Stimulated activated naive CD8-positive, alpha-beta T cell treated with anti-CD3 and anti-CD28 coated beads, Interleukin-15, Interleukin-2, amounts not matched to agents 100 ng/mL and 50 ng/mL, for 24 hours (primary cell): ENCODE data around the gene DHRSX.
"Not testable (repeated sequence)": the region's sequence is repeated elsewhere in the genome, so short reads cannot be mapped to it uniquely, and the experiment has no call there.

Source experiments
- H3K27ac Mint-ChIP-seq: one replicate; pipeline ENCODE4 v1.8.0; 2021; ENCODE audit warnings: mild to moderate bottlenecking, mixed read lengths
- H3K27me3 Mint-ChIP-seq: one replicate; pipeline ENCODE4 v1.8.0; 2021; ENCODE audit warnings: mixed read lengths
- H3K36me3 Mint-ChIP-seq: one replicate; pipeline ENCODE4 v1.8.0; 2021; ENCODE audit warnings: low read depth, mixed read lengths
- H3K4me1 Mint-ChIP-seq: one replicate; pipeline ENCODE4 v1.8.0; 2021; ENCODE audit warnings: low read depth, mixed read lengths
- H3K4me3 Mint-ChIP-seq: one replicate; pipeline ENCODE4 v1.8.0; 2021; ENCODE audit warnings: mild to moderate bottlenecking, mixed read lengths
- H3K9me3 Mint-ChIP-seq: one replicate; pipeline ENCODE4 v1.8.0; 2021; ENCODE audit warnings: mixed read lengths

DHRSX gene

DNA sequence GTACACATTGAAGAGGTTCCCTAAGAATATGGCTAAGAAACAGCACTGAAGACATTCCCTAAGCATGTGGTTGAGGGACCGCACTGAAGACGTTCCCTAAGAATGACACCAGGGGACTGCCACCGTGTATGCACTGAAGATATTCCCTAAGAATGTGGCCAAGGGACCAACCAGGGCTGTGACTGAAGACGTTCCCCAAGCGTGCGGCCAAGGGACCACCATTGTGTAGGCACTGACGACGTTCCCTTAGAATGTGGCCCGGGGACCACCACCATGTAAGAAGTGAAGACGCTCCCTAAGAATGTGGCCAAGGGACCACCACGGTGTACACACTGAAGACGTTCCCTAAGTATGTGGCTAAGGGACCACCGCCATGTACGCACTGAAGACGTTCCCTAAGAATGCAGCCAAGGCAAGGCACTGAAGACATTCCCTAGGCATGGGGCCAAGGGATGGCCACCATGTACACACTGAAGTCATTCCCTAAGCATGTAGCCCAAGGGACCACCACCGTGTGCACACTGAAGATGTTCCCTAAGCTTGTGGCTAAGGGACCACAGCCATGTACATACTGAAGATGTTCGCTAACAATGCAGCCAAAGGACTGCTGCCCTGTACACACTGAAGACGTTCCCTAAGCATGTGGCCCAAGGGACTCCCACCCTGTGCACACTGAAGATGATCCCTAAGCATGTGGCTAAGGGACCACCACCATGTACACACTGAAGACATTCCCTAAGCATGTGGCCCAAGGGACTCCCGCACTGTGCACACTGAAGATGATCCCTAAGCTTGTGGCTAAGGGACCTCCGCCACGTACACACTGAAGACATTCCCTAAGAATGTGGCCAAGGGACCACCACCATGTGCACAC, 22.0 kb downstream of the DHRSX start:
- H3K4me1 Mint-ChIP-seq: no peaks in the 10 kb centered on the region
- H3K36me3 Mint-ChIP-seq: peaks cover 20% of the 10 kb centered on the region
- H3K27ac Mint-ChIP-seq: no peak overlapping the region
- H3K4me3 Mint-ChIP-seq: no peak overlapping the region
- H3K9me3 Mint-ChIP-seq: peaks cover 10% of the 10 kb centered on the region
- H3K27me3 Mint-ChIP-seq: no peaks in the 10 kb centered on the region

GRCh38 chrX:2477313-2477712, 23.5 kb downstream of the DHRSX start:
- H3K27me3 Mint-ChIP-seq, H3K4me1 Mint-ChIP-seq, H3K4me3 Mint-ChIP-seq, H3K27ac Mint-ChIP-seq: not testable (repeated sequence)
- Mint-ChIP-seq H3K36me3 (peaks cover 20% of the 10 kb centered on the region), H3K9me3 (peaks cover 10% of the 10 kb centered on the region)

DNA sequence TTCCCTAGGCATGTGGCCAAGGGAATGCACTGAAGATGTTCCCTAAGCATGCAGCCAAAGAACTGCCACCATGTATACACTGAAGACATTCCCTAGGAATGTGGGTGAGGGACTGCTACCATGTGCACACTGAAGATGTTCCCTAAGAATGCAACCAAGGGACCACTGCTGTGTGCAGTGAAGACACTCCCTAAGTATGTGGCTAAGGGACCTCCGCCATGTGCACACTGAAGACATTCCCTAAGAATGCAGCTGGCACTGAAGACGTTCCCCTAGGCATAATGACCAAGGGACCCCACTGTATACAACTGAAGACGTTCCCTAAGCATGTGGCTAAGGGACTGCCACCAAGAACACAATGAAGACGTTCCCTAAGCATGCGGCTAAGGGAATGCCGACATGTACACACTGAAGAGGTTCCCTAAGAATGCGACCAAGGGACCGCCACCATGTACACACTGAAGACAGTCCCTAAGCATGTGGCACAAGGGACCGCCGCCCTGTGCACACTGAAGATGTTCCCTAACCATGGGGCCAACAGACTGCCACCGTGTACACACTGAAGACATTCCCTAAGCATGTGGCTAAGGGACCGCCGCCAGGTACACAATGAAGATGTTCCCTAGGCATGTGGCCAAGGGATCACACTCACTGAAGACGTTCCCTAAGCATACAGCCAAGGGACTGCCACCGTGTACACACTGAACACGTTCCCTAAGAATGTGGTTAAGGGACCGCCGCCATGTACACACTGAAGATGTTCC, 25.6 kb downstream of the DHRSX start:
- no peaks in the 10 kb centered on the region for H3K4me1 Mint-ChIP-seq
- peaks cover 10% of the 10 kb centered on the region for H3K9me3 Mint-ChIP-seq
- H3K27me3 Mint-ChIP-seq: no peaks in the 10 kb centered on the region
- H3K27ac Mint-ChIP-seq: no peak overlapping the region
- no peak overlapping the region for H3K4me3 Mint-ChIP-seq
- peaks cover 18% of the 10 kb centered on the region for H3K36me3 Mint-ChIP-seq

DNA sequence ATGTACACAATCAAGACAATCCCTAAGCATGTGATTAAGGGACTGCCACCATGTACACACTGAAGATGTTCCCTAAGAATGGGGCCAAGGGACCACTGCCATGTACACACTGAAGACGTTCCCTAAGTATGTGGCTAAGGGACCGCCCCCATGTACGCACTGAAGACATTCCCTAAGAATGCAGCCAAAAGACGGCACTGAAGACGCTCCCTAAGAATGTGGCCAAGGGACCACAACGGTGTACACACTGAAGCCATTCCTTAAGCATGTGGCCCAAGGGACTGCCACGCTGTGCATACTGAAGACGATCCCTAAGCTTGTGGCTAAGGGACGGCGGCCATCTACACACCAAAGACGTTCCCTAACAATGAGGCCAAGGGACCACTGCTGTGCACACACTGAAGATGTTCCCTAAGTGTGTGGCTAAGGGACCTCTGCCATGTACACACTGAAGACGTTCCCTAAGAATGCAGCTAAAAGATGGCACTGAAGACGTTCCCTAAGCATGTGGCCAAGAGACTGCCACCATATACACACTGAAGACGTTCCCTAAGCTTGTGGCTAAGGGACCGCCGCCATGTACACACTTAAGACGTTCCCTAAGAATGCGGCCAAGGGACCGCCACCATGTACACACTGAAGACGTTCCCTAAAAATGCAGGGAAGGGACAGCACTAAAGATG, 26.4 kb downstream of the DHRSX start:
- H3K27ac Mint-ChIP-seq: no peak overlapping the region
- peaks cover 9% of the 10 kb centered on the region for H3K9me3 Mint-ChIP-seq
- H3K36me3 Mint-ChIP-seq: peaks cover 16% of the 10 kb centered on the region
- H3K4me3 Mint-ChIP-seq: no peak overlapping the region
- H3K4me1 Mint-ChIP-seq: no peaks in the 10 kb centered on the region
- H3K27me3 Mint-ChIP-seq: no peaks in the 10 kb centered on the region

DNA sequence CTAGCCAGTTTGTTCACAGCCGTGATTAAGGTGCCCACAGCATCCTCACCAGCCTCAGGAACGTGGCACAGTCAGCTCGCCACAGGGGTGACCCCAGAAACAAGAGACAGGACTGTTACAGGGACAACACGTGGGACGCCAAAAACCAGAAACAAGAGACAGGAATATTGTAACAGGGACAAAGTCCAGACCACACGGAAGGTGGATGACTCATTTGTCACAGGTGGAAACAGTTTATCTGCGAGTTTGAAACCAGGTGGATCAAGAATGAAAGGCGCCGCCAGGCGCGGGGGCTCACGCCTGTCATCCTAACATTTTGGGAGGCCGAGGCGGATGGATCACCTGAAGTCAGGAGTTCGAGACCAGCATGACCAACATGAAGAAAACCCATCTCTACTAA, 27.7 kb downstream of the DHRSX start:
- H3K9me3 Mint-ChIP-seq, H3K27me3 Mint-ChIP-seq, H3K4me3 Mint-ChIP-seq, H3K4me1 Mint-ChIP-seq, H3K27ac Mint-ChIP-seq: not testable (repeated sequence)
- H3K36me3 Mint-ChIP-seq: peaks cover 13% of the 10 kb centered on the region

GRCh38 chrX:2471641-2472040, 29.1 kb downstream of the DHRSX start:
- H3K27me3 Mint-ChIP-seq: no peaks in the 10 kb centered on the region
- no peaks in the 10 kb centered on the region for H3K4me1 Mint-ChIP-seq
- H3K36me3 Mint-ChIP-seq: peaks cover 13% of the 10 kb centered on the region
- H3K4me3 Mint-ChIP-seq: no peak overlapping the region
- H3K9me3 Mint-ChIP-seq: peaks cover 9% of the 10 kb centered on the region
- no peak overlapping the region for H3K27ac Mint-ChIP-seq

DNA sequence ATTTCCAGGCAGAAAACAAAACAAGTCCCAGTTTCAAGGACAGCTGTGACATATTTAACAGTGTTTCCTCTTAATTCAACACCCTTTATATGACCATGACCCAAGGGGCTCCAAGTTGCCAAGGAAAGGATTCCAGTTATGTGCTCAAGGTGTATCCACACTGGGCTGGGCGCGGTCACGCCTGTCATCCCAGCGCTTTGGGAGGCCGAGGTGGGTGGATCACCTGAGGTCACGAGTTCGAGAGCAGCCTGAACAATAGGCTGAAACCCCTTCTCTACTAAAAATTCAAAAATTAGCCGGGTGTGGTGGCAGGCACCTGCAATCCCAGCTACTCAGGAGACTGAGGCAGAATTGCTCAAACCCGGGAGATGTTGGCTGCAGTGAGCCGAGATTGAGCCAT, 29.6 kb downstream of the DHRSX start:
- H3K27ac Mint-ChIP-seq, H3K4me1 Mint-ChIP-seq, H3K27me3 Mint-ChIP-seq, H3K4me3 Mint-ChIP-seq, H3K9me3 Mint-ChIP-seq: not testable (repeated sequence)
- peaks cover 13% of the 10 kb centered on the region for H3K36me3 Mint-ChIP-seq

DNA sequence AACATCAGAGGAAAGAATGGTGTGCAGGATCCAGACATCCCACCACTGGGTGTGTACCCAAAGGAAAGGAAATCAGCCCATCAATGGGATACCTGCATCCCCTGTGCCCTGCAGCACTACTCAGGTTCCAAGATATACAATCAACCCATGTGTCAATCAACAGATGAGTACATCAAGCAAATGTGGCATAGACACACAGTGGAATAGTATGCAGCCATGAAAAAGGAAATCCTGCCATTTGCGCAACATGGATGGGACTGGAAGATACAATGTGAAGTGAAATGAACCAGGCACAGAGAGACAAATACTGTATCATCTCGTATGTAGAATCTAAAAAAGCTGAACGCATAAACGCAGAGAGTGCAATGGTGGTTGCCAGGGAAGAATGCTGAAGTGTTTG, 30.9 kb downstream of the DHRSX start:
- H3K27me3 Mint-ChIP-seq, H3K9me3 Mint-ChIP-seq, H3K4me3 Mint-ChIP-seq, H3K36me3 Mint-ChIP-seq, H3K27ac Mint-ChIP-seq, H3K4me1 Mint-ChIP-seq: not testable (repeated sequence)

DNA sequence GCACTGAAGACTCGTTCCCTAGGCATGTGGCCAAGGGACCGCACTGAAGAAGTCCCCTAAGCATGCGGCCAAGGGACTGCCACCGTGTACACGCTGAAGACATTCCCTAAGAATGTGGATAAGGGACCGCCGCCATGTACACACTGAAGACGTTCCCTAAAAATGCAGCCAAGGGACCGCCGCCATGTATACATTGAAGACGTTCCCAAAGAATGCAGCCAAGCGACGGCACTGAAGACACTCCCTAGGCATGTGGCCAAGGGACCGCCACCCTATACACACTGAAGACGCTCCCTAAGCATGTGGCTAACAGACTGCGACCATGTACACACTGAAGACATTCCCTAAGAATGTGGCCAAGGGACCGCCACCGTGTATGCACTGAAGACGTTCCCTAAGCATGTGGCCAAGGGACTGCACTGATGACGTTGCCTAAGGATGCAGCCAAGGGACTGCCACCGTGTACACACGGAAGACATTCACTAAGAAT, 31.5 kb downstream of the DHRSX start:
- H3K4me1 Mint-ChIP-seq: no peaks in the 10 kb centered on the region
- no peak overlapping the region for H3K27ac Mint-ChIP-seq
- H3K9me3 Mint-ChIP-seq: peaks cover 5% of the 10 kb centered on the region
- H3K27me3 Mint-ChIP-seq: no peaks in the 10 kb centered on the region
- peaks cover 9% of the 10 kb centered on the region for H3K36me3 Mint-ChIP-seq
- no peak overlapping the region for H3K4me3 Mint-ChIP-seq

- peaks cover 9% of the 10 kb centered on the region for H3K36me3 Mint-ChIP-seq
- no peaks in the 10 kb centered on the region for H3K27me3 Mint-ChIP-seq
- peaks cover 5% of the 10 kb centered on the region for H3K9me3 Mint-ChIP-seq
- no peak overlapping the region for H3K4me3 Mint-ChIP-seq
- H3K27ac Mint-ChIP-seq: no peak overlapping the region
- no peaks in the 10 kb centered on the region for H3K4me1 Mint-ChIP-seq
Observed at GRCh38 chrX:2468261-2469195, 32.2 kb downstream of the DHRSX start.

- Mint-ChIP-seq H3K4me1 (no peaks in the 10 kb centered on the region), H3K4me3 (no peak overlapping the region), H3K27ac (no peak overlapping the region), H3K27me3 (no peaks in the 10 kb centered on the region), H3K36me3 (peaks cover 5% of the 10 kb centered on the region), H3K9me3 (peaks cover 5% of the 10 kb centered on the region)
Observed at GRCh38 chrX:2466876-2467656, 33.7 kb downstream of the DHRSX start.

- Mint-ChIP-seq H3K4me1 (no peaks in the 10 kb centered on the region), H3K27me3 (no peaks in the 10 kb centered on the region), H3K4me3 (no peak overlapping the region), H3K27ac (no peak overlapping the region), H3K36me3 (peaks cover under 1% of the 10 kb centered on the region), H3K9me3 (peaks cover under 1% of the 10 kb centered on the region)
Observed at GRCh38 chrX:2464677-2465166, 36.1 kb downstream of the DHRSX start.

DNA sequence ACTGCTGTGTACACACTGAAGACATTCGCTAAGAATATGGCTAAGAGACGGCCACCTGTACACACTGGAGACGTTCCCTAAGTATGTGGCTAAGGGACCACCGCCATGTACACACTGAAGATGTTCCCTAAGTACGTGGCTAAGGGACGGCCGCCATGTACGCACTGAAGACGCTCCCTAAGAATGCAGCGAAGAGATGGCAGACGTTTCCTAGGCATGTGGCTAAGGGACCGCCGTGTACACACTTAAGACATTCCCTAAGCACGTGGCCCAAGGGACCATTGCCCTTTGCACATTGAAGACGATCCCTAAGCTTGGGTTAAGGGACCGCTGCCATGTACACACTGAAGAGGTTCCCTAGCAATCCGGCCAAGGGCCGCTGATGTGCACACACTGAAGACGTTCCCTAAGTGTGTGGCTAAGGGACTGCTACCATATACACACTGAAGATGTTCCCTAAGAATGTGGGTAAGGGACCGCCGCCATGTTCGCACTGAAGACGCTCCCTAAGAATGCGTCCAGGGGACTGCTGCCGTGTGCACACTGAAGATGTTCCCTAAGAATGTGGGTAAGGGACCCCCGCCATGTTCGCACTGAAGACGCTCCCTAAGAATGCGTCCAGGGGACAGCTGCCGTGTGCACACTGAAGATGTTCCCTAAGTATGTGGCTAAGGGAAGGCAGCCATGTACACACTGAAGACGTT, 36.7 kb downstream of the DHRSX start:
- Mint-ChIP-seq H3K27me3 (no peaks in the 10 kb centered on the region), H3K4me1 (no peaks in the 10 kb centered on the region), H3K27ac (no peak overlapping the region), H3K9me3 (no peaks in the 10 kb centered on the region), H3K4me3 (no peak overlapping the region), H3K36me3 (no peaks in the 10 kb centered on the region)
